ENCODE measurements around the gene SELENBP1.

SELENBP1 gene

DNA sequence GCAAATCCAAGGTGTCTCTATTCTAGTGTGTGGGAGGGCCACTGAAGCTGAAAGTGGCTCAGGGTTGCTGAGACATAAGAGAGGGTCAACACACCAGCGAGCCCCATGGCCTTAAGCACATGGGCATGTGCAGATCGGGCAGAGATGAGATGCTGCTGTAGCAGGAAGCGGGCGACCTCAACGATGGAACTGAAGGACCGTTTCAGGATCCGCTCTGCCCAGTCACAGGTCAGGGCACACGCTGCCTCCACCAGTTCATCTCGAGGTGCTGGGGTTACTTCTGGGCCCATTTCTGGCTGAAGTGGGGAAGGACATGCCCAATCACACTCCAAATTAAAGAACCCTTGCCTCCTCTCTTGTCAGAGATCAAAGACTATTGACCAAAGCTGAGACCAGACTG is 28.9 kb downstream of the SELENBP1 start:
- no peak for DNase-seq (ENCODE audit: low spot score)

DNA sequence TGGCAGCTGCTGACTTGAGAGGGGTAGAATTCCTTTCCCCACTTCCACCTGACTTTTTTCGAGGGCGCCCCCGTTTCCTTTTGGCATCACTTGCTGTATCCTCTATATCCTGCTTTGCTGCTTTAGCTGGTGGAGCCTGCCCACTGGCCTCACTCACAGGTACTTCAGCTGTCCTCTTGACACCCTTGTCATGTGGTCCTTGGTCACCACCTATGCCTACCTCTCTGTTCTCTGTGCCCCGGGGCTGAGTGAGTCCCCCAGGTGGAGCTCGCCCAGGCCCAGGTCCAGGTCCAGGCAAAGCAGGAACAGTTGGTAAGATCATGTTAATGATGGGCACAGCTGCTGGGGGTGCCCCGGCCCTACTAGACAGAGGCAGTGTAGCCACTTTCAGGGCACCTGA is 29.9 kb downstream of the SELENBP1 start:
- DNase-seq (ENCODE audit: low spot score): no peak

DNA sequence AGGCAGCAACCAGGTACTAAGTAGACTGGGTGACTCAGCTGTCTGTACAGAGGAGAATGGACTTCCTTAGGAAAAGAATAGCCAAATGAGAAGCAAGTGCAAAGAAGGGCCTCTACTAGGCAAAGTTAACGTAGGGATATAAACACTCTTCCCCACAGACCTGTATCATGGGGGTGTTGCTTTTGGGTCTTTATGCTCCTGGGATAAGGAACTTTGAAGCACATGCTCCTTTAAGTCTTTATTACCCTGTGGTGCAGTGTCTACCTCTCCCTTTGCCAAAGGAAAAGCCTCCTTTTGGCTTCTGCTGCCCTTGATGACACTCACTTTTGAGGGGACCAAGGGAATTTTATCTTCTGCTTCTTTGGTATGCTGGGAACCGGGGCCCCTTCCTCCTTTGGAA is 30.5 kb downstream of the SELENBP1 start:
- no peak for DNase-seq (ENCODE audit: low spot score)

DNA sequence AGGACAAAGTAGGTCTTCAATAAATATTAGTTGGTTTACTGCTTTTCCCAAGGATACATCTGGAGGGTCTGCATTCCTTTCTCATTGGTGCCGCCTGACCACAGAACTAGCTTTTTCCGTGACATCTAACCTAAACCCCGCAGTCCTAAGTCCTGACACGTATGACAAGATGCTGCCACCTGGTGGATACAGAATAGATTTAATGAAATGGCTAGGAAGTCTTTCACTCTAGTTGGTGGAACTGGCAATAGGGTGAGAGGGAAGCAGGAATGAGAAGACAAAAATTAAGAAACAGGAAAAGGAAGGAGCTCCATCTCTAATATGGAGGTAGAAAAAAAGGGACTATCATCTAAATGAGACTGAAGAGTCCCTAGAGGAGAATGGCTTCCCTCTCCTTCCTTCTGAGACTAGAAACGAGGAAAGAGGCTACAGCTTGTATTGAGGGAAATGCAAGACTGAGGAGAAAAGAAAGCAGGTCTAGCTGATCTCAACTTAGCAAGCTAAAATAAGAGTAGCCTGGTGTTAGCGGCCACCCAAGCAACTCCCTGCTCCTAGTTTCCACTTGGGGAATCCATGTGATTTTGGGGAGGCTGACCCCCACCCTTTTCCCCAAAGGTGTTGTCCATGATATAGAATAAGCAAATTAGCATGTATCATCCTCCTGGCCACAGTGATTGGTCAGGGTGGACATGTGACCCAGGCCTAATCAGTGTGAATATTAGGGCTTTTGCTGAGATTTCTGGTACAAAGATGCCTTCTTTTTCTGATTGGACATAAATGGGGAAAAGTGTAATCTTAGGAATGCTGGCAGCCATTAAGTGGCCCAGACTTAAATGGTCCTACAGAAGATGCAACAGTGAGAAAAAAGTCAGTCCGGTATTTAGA is 31.4 kb downstream of the SELENBP1 start:
- DNase-seq (ENCODE audit: low spot score): peak; percentile 83

- DNase-seq (ENCODE audit: low spot score): no peak
Observed at GRCh38 chr1:151336556-151336955, 35.9 kb downstream of the SELENBP1 start.

DNA sequence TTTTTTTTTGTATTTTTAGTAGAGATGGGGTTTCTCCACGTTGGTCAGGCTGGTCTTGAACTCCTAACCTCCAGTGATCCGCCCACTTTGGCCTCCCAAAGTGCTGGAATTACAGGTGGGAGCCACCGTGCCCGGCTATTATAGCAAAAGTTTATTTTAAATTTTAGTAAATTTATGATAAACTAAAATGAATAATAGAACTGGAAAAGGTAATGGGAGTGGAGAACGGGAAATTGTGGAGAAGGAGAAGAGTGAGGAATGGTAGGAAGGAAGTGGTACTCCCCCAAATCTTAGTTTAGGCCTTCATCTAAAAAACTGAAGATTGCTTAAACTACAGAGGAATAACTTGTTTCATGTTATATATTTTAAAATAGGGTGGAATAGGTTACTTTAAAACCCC is 37.7 kb downstream of the SELENBP1 start:
- no peak for DNase-seq (ENCODE audit: low spot score)

DNA sequence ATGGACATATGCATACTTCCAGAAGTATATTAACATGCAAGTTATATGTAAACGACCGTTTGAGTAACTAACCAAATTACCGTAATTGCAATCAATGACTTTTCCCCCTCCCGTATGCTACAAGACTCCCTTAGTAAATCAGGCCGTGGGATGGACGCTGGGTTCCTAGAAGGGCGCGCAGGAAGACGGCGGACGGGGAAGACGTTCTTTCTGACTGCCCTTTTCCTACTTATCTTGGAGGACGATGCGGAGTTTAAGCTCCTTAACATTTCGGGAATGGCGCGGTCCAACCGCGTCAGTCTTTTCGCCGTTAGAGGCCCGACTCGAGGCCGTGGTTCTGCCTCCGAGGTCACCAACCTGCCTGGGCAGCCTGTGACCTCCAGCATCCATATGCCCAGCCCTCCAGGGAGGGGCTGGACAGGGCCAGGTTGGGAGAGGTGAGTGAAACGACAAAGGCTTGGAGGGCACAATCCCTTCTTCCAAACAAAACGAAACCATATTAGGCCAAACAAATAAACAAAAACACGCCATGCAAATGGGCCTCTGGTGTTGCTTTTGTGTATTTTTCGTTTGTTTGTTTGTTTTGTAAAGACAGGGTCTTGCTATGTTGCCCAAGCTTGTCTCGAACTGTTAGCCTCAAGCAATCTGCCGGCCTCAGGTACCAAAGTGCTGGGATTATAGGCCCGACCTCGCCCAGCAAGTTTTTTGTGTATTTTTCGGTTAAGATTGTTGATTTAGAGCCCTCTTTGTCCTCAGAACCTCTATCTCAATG is 44.4 kb downstream of the SELENBP1 start:
- DNase-seq (ENCODE audit: low spot score): no peak

- peak; percentile 98 for DNase-seq (ENCODE audit: low spot score)
Observed at GRCh38 chr1:151327223-151327902, 45.1 kb downstream of the SELENBP1 start, which contains the start of gene PI4KB. Gene PI4KB (minus strand): TSS chr1:151327416. CDS start chr1:151316481, 10,935 bp downstream.

GRCh38 chr1:151326619-151327222 is 45.8 kb downstream of the SELENBP1 start:
- DNase-seq (ENCODE audit: low spot score): peak; percentile 64

GRCh38 chr1:151325646-151326429 is 46.7 kb downstream of the SELENBP1 start:
- no peak for DNase-seq (ENCODE audit: low spot score)

DNA sequence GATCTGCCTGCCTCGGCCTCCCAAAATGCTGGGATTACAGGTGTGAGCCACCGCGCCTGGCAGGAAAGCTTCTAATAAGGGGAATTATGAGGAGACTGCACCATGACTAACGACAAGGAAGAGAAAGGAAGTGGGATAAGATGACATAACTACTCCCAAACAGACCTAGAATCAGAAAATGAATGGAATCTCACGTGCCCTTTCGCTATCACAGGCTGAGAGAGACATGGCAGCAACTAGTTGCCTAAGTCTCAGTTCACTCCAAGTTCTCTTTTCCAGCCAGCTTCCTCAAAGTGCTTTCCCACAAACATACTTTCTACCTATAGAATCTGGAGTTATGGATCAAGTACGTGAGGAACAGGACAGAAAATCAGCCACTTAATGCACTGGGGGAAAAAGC is 47.3 kb downstream of the SELENBP1 start:
- DNase-seq (ENCODE audit: low spot score): no peak

DNA sequence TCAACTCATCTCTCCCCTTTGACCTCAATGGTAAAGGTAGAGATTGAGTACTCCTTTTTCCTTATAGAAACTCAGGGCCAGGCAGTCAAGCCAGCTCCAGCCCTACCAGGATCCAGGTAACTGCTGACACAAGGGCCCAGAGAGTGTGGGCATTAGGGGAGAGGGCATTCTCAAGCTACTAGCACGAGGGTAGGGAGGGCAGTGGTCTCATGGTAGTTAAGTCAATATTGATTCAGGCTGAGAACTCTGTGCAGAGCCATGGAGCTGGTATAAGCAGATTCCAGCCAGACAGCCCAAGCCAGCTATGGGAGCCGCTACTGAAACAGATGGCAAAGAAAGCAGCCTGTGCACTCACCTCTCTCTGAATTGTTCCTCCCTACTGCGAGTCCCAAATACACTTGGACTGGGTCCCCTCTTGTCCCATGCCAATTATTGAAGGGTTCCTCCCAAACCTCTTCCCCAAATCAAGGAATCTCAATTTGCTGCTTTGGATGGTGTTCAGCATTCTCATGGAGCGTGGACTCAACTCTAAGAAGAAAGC is 48.0 kb downstream of the SELENBP1 start:
- DNase-seq (ENCODE audit: low spot score): no peak

DNA sequence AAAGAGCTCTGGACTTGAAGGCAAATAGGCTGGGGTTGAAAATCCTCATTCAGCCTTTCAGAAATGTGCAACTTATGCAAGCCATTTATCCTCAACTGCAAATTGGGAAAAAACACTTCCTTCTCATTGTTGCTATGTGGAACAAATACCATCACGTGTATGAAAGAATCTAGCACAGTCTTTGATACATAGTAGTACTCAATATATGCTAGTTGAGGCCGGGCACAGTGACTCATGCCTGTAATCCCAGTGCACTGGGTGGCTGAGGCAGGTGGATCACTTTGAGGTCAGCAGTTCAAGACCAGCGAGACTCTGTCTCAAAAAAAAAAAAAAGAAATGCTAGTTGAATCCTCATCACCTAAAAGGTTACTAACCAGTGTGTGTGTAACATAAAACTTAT is 53.5 kb downstream of the SELENBP1 start:
- no peak for DNase-seq (ENCODE audit: low spot score)

- no peak for DNase-seq (ENCODE audit: low spot score)
Observed at GRCh38 chr1:151315565-151316235, 56.8 kb downstream of the SELENBP1 start.
